ENCODE results near the gene WDR90.

The WDR90 gene

GRCh38 chr16:632486-633335 lies 16.5 kb upstream of the WDR90 start:
- no peak overlapping the region for H3K4me3 ChIP-seq (ENCODE audit: low read depth, low read length)
- TF ChIP-seq CTCF (IDR thresholded peaks at IDR 0.05; ENCODE audit: insufficient read depth, low read length, missing control alignments): no peak
- POLR2A ChIA-PET: no interaction called here
- DNase-seq (ENCODE audit: low read depth, low spot score): no peak
- CTCF ChIA-PET: no interaction called here

DNA sequence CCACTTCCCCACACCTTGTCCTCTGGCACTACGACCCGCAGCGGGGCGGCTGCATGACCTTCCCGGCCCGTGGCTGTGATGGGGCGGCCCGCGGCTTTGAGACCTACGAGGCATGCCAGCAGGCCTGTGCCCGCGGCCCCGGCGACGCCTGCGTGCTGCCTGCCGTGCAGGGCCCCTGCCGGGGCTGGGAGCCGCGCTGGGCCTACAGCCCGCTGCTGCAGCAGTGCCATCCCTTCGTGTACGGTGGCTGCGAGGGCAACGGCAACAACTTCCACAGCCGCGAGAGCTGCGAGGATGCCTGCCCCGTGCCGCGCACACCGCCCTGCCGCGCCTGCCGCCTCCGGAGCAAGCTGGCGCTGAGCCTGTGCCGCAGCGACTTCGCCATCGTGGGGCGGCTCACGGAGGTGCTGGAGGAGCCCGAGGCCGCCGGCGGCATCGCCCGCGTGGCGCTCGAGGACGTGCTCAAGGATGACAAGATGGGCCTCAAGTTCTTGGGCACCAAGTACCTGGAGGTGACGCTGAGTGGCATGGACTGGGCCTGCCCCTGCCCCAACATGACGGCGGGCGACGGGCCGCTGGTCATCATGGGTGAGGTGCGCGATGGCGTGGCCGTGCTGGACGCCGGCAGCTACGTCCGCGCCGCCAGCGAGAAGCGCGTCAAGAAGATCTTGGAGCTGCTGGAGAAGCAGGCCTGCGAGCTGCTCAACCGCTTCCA lies 15.7 kb upstream of the WDR90 start:
- no peak for TF ChIP-seq CTCF (IDR thresholded peaks at IDR 0.05; ENCODE audit: insufficient read depth, low read length, missing control alignments)
- CTCF ChIA-PET: no interaction called here
- no peak overlapping the region for H3K4me3 ChIP-seq (ENCODE audit: low read depth, low read length)
- DNase-seq (ENCODE audit: low read depth, low spot score): no peak
- POLR2A ChIA-PET: interaction anchor here (0.6 kb wide), 1 partner anchor 398 kb away, joined by 3 read pairs; no protein-coding TSS in a partner anchor

GRCh38 chr16:634051-634670 lies 15.0 kb upstream of the WDR90 start:
- TF ChIP-seq CTCF (IDR thresholded peaks at IDR 0.05; ENCODE audit: insufficient read depth, low read length, missing control alignments): no peak
- H3K4me3 ChIP-seq (ENCODE audit: low read depth, low read length): no peak overlapping the region
- ChIA-PET POLR2A (interaction anchor here (0.6 kb wide), 1 partner anchor 399 kb away, joined by 3 read pairs; no protein-coding TSS in a partner anchor), CTCF (no interaction called here)
- no peak for DNase-seq (ENCODE audit: low read depth, low spot score)

DNA sequence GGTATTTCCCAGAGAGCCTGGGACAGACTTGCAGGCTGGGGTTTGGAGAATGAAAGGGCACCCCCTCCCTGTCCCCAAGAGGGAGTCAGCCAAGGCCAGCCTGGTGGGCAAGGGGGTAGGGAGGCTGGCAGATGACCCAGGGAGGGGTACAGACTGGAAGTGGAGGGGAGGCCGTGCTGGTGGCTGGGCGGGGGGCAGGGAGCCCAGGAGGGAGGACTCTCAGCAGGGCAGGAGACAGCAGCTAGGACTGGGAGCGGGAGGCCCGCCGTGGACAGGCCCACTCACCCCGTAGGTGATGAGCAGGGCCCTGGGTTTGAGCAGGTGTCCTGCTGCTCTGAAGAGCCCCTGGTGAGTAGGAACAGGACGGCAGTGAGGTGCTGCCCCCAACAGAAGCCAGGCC lies 14.2 kb upstream of the WDR90 start:
- CTCF ChIA-PET: no interaction called here

DNA sequence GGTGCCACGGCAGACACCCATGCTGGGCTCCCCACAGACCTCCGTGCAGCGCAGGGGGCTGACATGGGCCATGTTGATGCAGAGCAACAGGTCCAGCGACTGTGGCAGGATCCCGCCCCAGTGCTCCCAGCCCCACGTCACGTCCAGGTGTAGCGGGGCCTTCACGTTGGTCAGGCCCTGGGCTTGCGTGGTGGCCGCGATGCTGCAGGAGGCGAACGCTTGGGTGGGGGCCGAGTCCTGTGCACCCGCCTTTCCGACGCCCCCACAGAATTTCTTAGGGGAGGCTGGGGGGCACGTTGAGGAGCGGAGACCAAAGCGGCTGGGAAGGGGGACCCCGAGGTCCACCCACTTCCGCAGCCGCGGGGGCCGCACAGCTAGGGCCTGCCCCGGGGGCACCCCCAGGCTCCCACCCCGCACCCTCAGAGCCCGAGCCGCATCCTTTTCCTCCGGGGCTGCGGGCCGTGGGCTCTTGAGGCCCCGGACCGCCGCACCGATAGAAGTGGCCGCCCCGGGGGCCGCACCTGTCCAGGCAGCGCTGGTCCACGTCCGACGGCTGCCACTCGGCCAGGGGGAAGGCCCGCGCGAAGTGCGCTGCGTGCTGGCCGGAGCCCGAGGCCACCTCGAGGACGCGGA lies 13.5 kb upstream of the WDR90 start:
- peak overlapping the region; percentile 92 for H3K4me3 ChIP-seq (ENCODE audit: low read depth, low read length)
- no peak for DNase-seq (ENCODE audit: low read depth, low spot score)
- ChIA-PET CTCF (no interaction called here), POLR2A (interaction anchor here (0.7 to 1.5 kb wide), 3 partner anchors 12 to 108 kb away, joined by 3 to 5 read pairs (median 3); partner anchors contain the start of gene CAPN15)
- no peak for TF ChIP-seq CTCF (IDR thresholded peaks at IDR 0.05; ENCODE audit: insufficient read depth, low read length, missing control alignments)

More for the DNA sequence above, 14.2 kb upstream of the WDR90 start:
- POLR2A ChIA-PET: no interaction called here
- DNase-seq (ENCODE audit: low read depth, low spot score): no peak
- no peak for TF ChIP-seq CTCF (IDR thresholded peaks at IDR 0.05; ENCODE audit: insufficient read depth, low read length, missing control alignments)
- peak overlapping the region; percentile 92 for H3K4me3 ChIP-seq (ENCODE audit: low read depth, low read length)
